Neutrophil (primary cell): ENCODE results near the gene STARD13.

ENCODE experiments used
- H3K27ac ChIP-seq: fragments of 200-600 bp; sonication (generic); 2 replicates; pipeline ENCODE4 v1.5.1; 2016; ENCODE audit warnings: mild to moderate bottlenecking, moderate library complexity
- H3K27me3 ChIP-seq: fragments of 200-600 bp; sonication (generic); 2 replicates; pipeline ENCODE4 v1.6.0; 2016; ENCODE audit warnings: mild to moderate bottlenecking
- H3K36me3 ChIP-seq: fragments of 200-600 bp; sonication (generic); 2 replicates; pipeline ENCODE4 v1.5.1; 2017
- H3K4me1 ChIP-seq, 2 experiments: fragments of 200-600 bp in 1 of 2; sonication (generic) in 1 of 2; 1 replicate in 1 of 2; 2 replicates in 1 of 2; pipeline versions ENCODE4 v1.5.1 to v1.6.1; 2013 to 2016; ENCODE audit warnings: low read depth in 1 of 2, low read length in 1 of 2, mild to moderate bottlenecking in 1 of 2, moderate library complexity in 1 of 2; ENCODE audit not compliant: control insufficient read depth in 1 of 2, insufficient read depth in 1 of 2
- H3K4me3 ChIP-seq, 2 experiments: fragments of 200-600 bp in 1 of 2; sonication (generic) in 1 of 2; 1 replicate in 1 of 2; 2 replicates in 1 of 2; pipeline ENCODE4 v1.5.1; 2013 to 2016; ENCODE audit warnings: low read depth in 1 of 2, low read length in 1 of 2, mild to moderate bottlenecking in 1 of 2, moderate library complexity in 1 of 2
- H3K9me3 ChIP-seq: fragments of 200-600 bp; sonication (generic); 2 replicates; pipeline ENCODE4 v1.5.1; 2016
- CTCF ChIP-seq: fragments of 200-600 bp; sonication (generic); IDR thresholded peaks from 2 replicates; pipeline ENCODE4 v1.5.1; 2016; ENCODE audit warnings: antibody characterized with exemption

Gene STARD13

GRCh38 chr13:33114146-33114545, 171.4 kb downstream of the STARD13 start:
- H3K36me3 ChIP-seq: no peaks in the 10 kb centered on the region
- H3K27me3 ChIP-seq: no peaks in the 10 kb centered on the region
- no peak overlapping the region for H3K27ac ChIP-seq
- no peaks in the 10 kb centered on the region for H3K9me3 ChIP-seq
- no peaks in the 10 kb centered on the region for H3K4me1 ChIP-seq
- TF ChIP-seq CTCF: no peak
- no peak overlapping the region for H3K4me3 ChIP-seq

GRCh38 chr13:33112766-33113165, 172.8 kb downstream of the STARD13 start:
- H3K9me3 ChIP-seq: no peaks in the 10 kb centered on the region
- TF ChIP-seq CTCF: no peak
- no peaks in the 10 kb centered on the region for H3K36me3 ChIP-seq
- H3K27ac ChIP-seq: no peak overlapping the region
- no peak overlapping the region for H3K4me3 ChIP-seq
- H3K27me3 ChIP-seq: no peaks in the 10 kb centered on the region
- no peaks in the 10 kb centered on the region for H3K4me1 ChIP-seq

GRCh38 chr13:33111414-33112110, 174.0 kb downstream of the STARD13 start:
- no peak overlapping the region for H3K27ac ChIP-seq
- H3K4me3 ChIP-seq: no peak overlapping the region
- no peaks in the 10 kb centered on the region for H3K36me3 ChIP-seq
- TF ChIP-seq CTCF: no peak
- no peaks in the 10 kb centered on the region for H3K9me3 ChIP-seq
- no peaks in the 10 kb centered on the region for H3K27me3 ChIP-seq
- no peaks in the 10 kb centered on the region for H3K4me1 ChIP-seq

- no peak for TF ChIP-seq CTCF
- Histone ChIP-seq H3K36me3 (no peaks in the 10 kb centered on the region), H3K27ac (no peak overlapping the region), H3K4me3 (no peak overlapping the region), H3K27me3 (no peaks in the 10 kb centered on the region), H3K4me1 (no peaks in the 10 kb centered on the region), H3K9me3 (no peaks in the 10 kb centered on the region)
Observed at GRCh38 chr13:33110713-33111413, 174.7 kb downstream of the STARD13 start.

- H3K9me3 ChIP-seq: no peaks in the 10 kb centered on the region
- H3K36me3 ChIP-seq: no peaks in the 10 kb centered on the region
- no peak overlapping the region for H3K27ac ChIP-seq
- H3K27me3 ChIP-seq: no peaks in the 10 kb centered on the region
- TF ChIP-seq CTCF: no peak
- H3K4me3 ChIP-seq: no peak overlapping the region
- H3K4me1 ChIP-seq: no peaks in the 10 kb centered on the region
Observed at GRCh38 chr13:33110386-33110712, 175.2 kb downstream of the STARD13 start.
